OCI-LY1 (cell line): Measurements from ENCODE around the gene ARFGAP3.

Source experiments
- H2AFZ ChIP-seq: fragments of 200-600 bp; sonication (generic), shearing (Covaris generic); 2 replicates; pipeline ENCODE4 v1.6.0; 2014; ENCODE audit warnings: antibody characterized with exemption, mild to moderate bottlenecking, low read length
- H3F3A ChIP-seq: fragments of 200-600 bp; sonication (generic), shearing (Covaris generic); 2 replicates; pipeline ENCODE4 v1.6.0; 2014; ENCODE audit warnings: mild to moderate bottlenecking, antibody characterized with exemption, low read length, moderate library complexity; ENCODE audit not compliant: insufficient read depth
- H3K27ac ChIP-seq: fragments of 200-600 bp; sonication (generic); 2 replicates; pipeline ENCODE4 v1.5.1; 2014; ENCODE audit warnings: low read length, mixed run types, mild to moderate bottlenecking, low read depth; ENCODE audit not compliant: poor library complexity, severe bottlenecking
- H3K27me3 ChIP-seq: fragments of 200-600 bp; sonication (generic); 2 replicates; pipeline ENCODE4 v1.6.0; 2014; ENCODE audit warnings: antibody characterized with exemption, mild to moderate bottlenecking, low read length, moderate library complexity; ENCODE audit not compliant: insufficient read depth
- H3K36me3 ChIP-seq: fragments of 200-600 bp; sonication (generic); 2 replicates; pipeline ENCODE4 v1.6.1; 2014; ENCODE audit warnings: mild to moderate bottlenecking, antibody characterized with exemption, low read length, moderate library complexity, mixed read lengths; ENCODE audit not compliant: insufficient read depth
- H3K4me1 ChIP-seq: fragments of 200-600 bp; sonication (generic); 2 replicates; pipeline ENCODE4 v1.5.1; 2014; ENCODE audit warnings: mild to moderate bottlenecking, low read length, moderate library complexity; ENCODE audit not compliant: insufficient read depth, severe bottlenecking
- H3K4me2 ChIP-seq: fragments of 200-600 bp; sonication (generic), shearing (Covaris generic); 2 replicates; pipeline ENCODE4 v1.6.1; 2014; ENCODE audit warnings: low read length
- H3K4me3 ChIP-seq: fragments of 200-600 bp; sonication (generic); 2 replicates; pipeline ENCODE4 v1.5.1; 2014; ENCODE audit warnings: low read length, low read depth, mild to moderate bottlenecking, mixed read lengths; ENCODE audit not compliant: poor library complexity, severe bottlenecking
- H3K79me2 ChIP-seq: fragments of 200-600 bp; shearing (Covaris generic); 2 replicates; pipeline ENCODE4 v1.6.1; 2016; ENCODE audit warnings: mixed run types, low read length, mixed read lengths; ENCODE audit not compliant: insufficient read depth
- H3K9ac ChIP-seq: fragments of 200-600 bp; sonication (generic), shearing (Covaris generic); 2 replicates; pipeline ENCODE4 v1.6.1; 2014; ENCODE audit warnings: mild to moderate bottlenecking, low read length, mixed read lengths
- H3K9me2 ChIP-seq: fragments of 200-600 bp; sonication (generic), shearing (Covaris generic); 2 replicates; pipeline ENCODE4 v1.6.1; 2014; ENCODE audit warnings: low read depth, mild to moderate bottlenecking, low read length, mixed read lengths
- H3K9me3 ChIP-seq: fragments of 200-600 bp; shearing (Covaris generic); 2 replicates; pipeline ENCODE4 v1.6.1; 2014; ENCODE audit warnings: low read length, mixed read lengths
- H4K20me1 ChIP-seq: fragments of 200-600 bp; sonication (generic), shearing (Covaris generic); 2 replicates; pipeline ENCODE4 v1.6.0; 2016; ENCODE audit warnings: mild to moderate bottlenecking, low read length; ENCODE audit not compliant: insufficient read depth
- CTCF ChIP-seq: fragments of 200-600 bp; sonication (generic), shearing (Covaris generic); IDR thresholded peaks from 2 replicates; pipeline ENCODE4 v1.5.1; 2017; ENCODE audit warnings: mild to moderate bottlenecking, antibody characterized with exemption, low read length, moderate library complexity, mixed read lengths
- EZH2 ChIP-seq: fragments of 200-600 bp; sonication (generic), shearing (Covaris generic); IDR thresholded peaks from 2 replicates; pipeline ENCODE4 v1.8.0; 2017; ENCODE audit warnings: borderline replicate concordance, mixed run types, mild to moderate bottlenecking, antibody characterized with exemption, low read length, moderate library complexity, mixed read lengths

ARFGAP3 gene

GRCh38 chr22:42862045-42862734 lies 5.1 kb upstream of the ARFGAP3 start:
- Histone ChIP-seq H2AFZ (no peak overlapping the region), H3K9ac (no peak overlapping the region), H3F3A (no peaks in the 10 kb centered on the region), H3K4me2 (no peak overlapping the region), H3K4me3 (no peak overlapping the region), H3K27me3 (peaks cover 5% of the 10 kb centered on the region; the same call in 1 of the 2 replicates), H3K27ac (no peak overlapping the region), H3K4me1 (no peaks in the 10 kb centered on the region), H3K9me2 (no peaks in the 10 kb centered on the region), H3K9me3 (no peaks in the 10 kb centered on the region), H4K20me1 (no peaks in the 10 kb centered on the region), H3K36me3 (no peaks in the 10 kb centered on the region; the same call in 1 of the 2 replicates), H3K79me2 (no peaks in the 10 kb centered on the region)
- no peak for TF ChIP-seq CTCF

- no peak overlapping the region for H3K9ac ChIP-seq
- H3K9me2 ChIP-seq, result no peaks in the 10 kb centered on the region
- H3K36me3 ChIP-seq, result no peaks in the 10 kb centered on the region; the same call in 1 of the 2 replicates
- H3K4me1 ChIP-seq, result peaks cover 6% of the 10 kb centered on the region
- H2AFZ ChIP-seq, result no peak overlapping the region
- H3K4me2 ChIP-seq, result no peak overlapping the region
- H3K9me3 ChIP-seq, result no peaks in the 10 kb centered on the region
- no peak overlapping the region for H3K4me3 ChIP-seq
- no peak overlapping the region for H3K27ac ChIP-seq
- no peaks in the 10 kb centered on the region for H3K79me2 ChIP-seq
- no peaks in the 10 kb centered on the region for H4K20me1 ChIP-seq
- TF ChIP-seq CTCF (no peak), EZH2 (no peak)
- H3F3A ChIP-seq, result no peaks in the 10 kb centered on the region
- H3K27me3 ChIP-seq, result peaks cover 10% of the 10 kb centered on the region; the same call in 1 of the 2 replicates
Measured at GRCh38 chr22:42860968-42861367, 3.9 kb upstream of the ARFGAP3 start.

- Histone ChIP-seq H3K36me3 (no peaks in the 10 kb centered on the region; the same call in 1 of the 2 replicates), H3K4me3 (no peak overlapping the region), H3K4me1 (peaks cover 7% of the 10 kb centered on the region), H3K27ac (no peak overlapping the region), H4K20me1 (no peaks in the 10 kb centered on the region), H3K9ac (no peak overlapping the region), H2AFZ (no peak overlapping the region), H3K9me2 (no peaks in the 10 kb centered on the region), H3K4me2 (no peak overlapping the region), H3K27me3 (peaks cover 15% of the 10 kb centered on the region; the same call in 1 of the 2 replicates), H3F3A (no peaks in the 10 kb centered on the region), H3K9me3 (no peaks in the 10 kb centered on the region), H3K79me2 (no peaks in the 10 kb centered on the region)
- TF ChIP-seq EZH2, result no peak
- TF ChIP-seq CTCF, result no peak
Measured at GRCh38 chr22:42857845-42858481, 890 bp upstream of the ARFGAP3 start.
